CD4-positive, alpha-beta memory T cell (primary cell): ENCODE measurements around the gene LNPEP. TPM values are rescaled to one million over a fixed set of nuclear protein-coding genes. Genes with fewer than 3 reads are reported as not detected.

Source experiments
- CTCF ChIA-PET: fragments of 350-600 bp; sonication (Branson Sonifier 250); formaldehyde crosslinking; loops from one replicate; lab custom pipeline; 2021; ENCODE audit warnings: inconsistent platforms; ENCODE audit not compliant: partially characterized antibody; lab: Charles Lee
- POLR2A ChIA-PET: fragments of 350-600 bp; sonication (Branson Sonifier 250); formaldehyde crosslinking; loops from one replicate; lab custom pipeline; 2021; ENCODE audit not compliant: partially characterized antibody; lab: Charles Lee
- DNase-seq, 5 donors: peaks; one replicate each; pipeline versions ENCODE4 v3.0.0 to v3.0.0-alpha.2; 2020 to 2022; ENCODE audit warnings: mixed read lengths in 1 of 5
- H3K27ac ChIP-seq: one replicate; pipeline ENCODE4 v1.7.0; 2013; ENCODE audit warnings: low read depth, low read length
- H3K27me3 ChIP-seq: 2 replicates; pipeline ENCODE4 v1.7.0; 2013; ENCODE audit warnings: mild to moderate bottlenecking, low read length, moderate library complexity; ENCODE audit not compliant: insufficient read depth
- H3K36me3 ChIP-seq: 2 replicates; pipeline ENCODE4 v1.7.0; 2013; ENCODE audit warnings: mild to moderate bottlenecking, low read length, moderate library complexity; ENCODE audit not compliant: insufficient read depth
- H3K4me1 ChIP-seq: 2 replicates; pipeline ENCODE4 v1.7.0; 2013; ENCODE audit warnings: mild to moderate bottlenecking, low read length, moderate library complexity; ENCODE audit not compliant: insufficient read depth
- H3K4me3 ChIP-seq, 2 donors: one replicate each; pipeline ENCODE4 v1.7.0; 2013; ENCODE audit warnings: low read length in 2 of 2, mild to moderate bottlenecking in 1 of 2
- H3K9me3 ChIP-seq, 2 donors: one replicate each; pipeline ENCODE4 v1.7.0; 2013; ENCODE audit warnings: low read length in 2 of 2, control low read depth in 1 of 2; ENCODE audit not compliant: control insufficient read depth in 1 of 2
- H3K27ac Mint-ChIP-seq, 7 donors: one replicate each; pipeline ENCODE4 v1.8.0; 2020 to 2021; ENCODE audit warnings: mixed read lengths in 7 of 7, mild to moderate bottlenecking in 6 of 7, inconsistent platforms in 3 of 7, moderate library complexity in 3 of 7
- H3K27me3 Mint-ChIP-seq, 2 donors: one replicate each; pipeline ENCODE4 v1.8.0; 2020 to 2021; ENCODE audit warnings: mixed read lengths in 2 of 2
- H3K36me3 Mint-ChIP-seq, 2 donors: one replicate each; pipeline ENCODE4 v1.8.0; 2020 to 2021; ENCODE audit warnings: mixed read lengths in 2 of 2, inconsistent platforms in 1 of 2, mild to moderate bottlenecking in 1 of 2
- H3K4me1 Mint-ChIP-seq, 4 donors: one replicate each; pipeline ENCODE4 v1.8.0; 2020 to 2021; ENCODE audit warnings: mixed read lengths in 4 of 4, mild to moderate bottlenecking in 1 of 4
- H3K4me3 Mint-ChIP-seq, 8 donors: one replicate each; pipeline ENCODE4 v1.8.0; 2020 to 2021; ENCODE audit warnings: mixed read lengths in 8 of 8, mild to moderate bottlenecking in 7 of 8, moderate library complexity in 6 of 8, inconsistent platforms in 3 of 8
- H3K9me3 Mint-ChIP-seq, 8 donors: one replicate each; pipeline ENCODE4 v1.8.0; 2020 to 2021; ENCODE audit warnings: mixed read lengths in 8 of 8, mild to moderate bottlenecking in 5 of 8, inconsistent platforms in 3 of 8, moderate library complexity in 1 of 8
- intact Hi-C: fragments of 100-400 bp; cut with micrococcal nuclease; formaldehyde crosslinking; loops from one replicate; pipeline ENCODE4 v1.15.1; 2023
- polyA plus RNA-seq, 2 donors: library from polyadenylated mRNA; unstranded; fragments of 300-500 nt; fragmentation: Illumina TruSeq; gene quantifications; one replicate each; pipeline ENCODE4 v1.2.3, GENCODE V29; 2021
- total RNA-seq, 2 experiments: library from RNA; stranded (reverse); gene quantifications; one replicate each; pipeline ENCODE4 v1.2.3, GENCODE V29; 2021

Gene LNPEP
- total and polyA plus RNA-seq, 4 experiments from 2014 or later = 23.5 to 97.3 (median 65.5) TPM

DNA sequence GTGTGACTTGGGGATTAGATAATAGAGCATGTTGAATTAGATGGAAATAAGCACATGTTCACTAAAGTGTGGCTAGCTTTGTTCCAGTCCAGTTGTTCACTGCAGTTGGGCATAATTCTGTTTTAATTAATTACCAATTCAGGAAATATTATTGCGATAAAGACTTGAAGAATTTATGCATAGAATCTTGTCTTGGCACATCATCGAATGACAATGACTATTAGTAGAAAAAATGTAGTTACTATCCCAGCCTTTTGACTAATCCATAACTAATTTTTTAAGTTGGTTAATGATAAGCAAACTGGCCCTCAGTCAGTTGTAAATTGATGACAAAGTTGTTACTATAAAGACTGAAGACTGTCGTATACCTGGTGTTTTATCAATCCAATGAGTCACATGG, 10.5 kb downstream of the LNPEP start:
- DNase-seq = no peak
- Mint-ChIP-seq H3K27ac (peak overlapping the region in 3 of 7 donors; percentile 26 to 63 (median 49)), H3K4me1 (peaks cover 49 to 83% (median 68%) of the 10 kb centered on the region in 4 donors), H3K27me3 (no peaks in the 10 kb centered on the region), H3K36me3 (peaks cover 18 to 29% of the 10 kb centered on the region in 2 donors), H3K9me3 (no peaks in the 10 kb centered on the region), H3K4me3 (peak overlapping the region in 5 of 8 donors; percentile 2 to 55 (median 36))
- H3K27me3 ChIP-seq = no peaks in the 10 kb centered on the region
- peaks cover 64% of the 10 kb centered on the region for H3K4me1 ChIP-seq
- no peak overlapping the region for H3K4me3 ChIP-seq
- CTCF ChIA-PET = interaction anchor here (1.0 to 1.7 kb wide), 2 partner anchors 50 to 77 kb away, joined by 3 to 5 read pairs; no protein-coding TSS in a partner anchor
- no peaks in the 10 kb centered on the region for H3K9me3 ChIP-seq
- H3K36me3 ChIP-seq = no peaks in the 10 kb centered on the region
- POLR2A ChIA-PET = interaction anchor here (1.0 to 3.6 kb wide), 3 partner anchors 10 to 16 kb away, joined by 3 to 19 read pairs (median 3); partner anchors contain the start of gene LNPEP
- intact Hi-C loops = loop anchor here (1.0 kb wide), 1 partner anchor 11 kb away; no protein-coding TSS in a partner anchor
- no peak overlapping the region for H3K27ac ChIP-seq

DNA sequence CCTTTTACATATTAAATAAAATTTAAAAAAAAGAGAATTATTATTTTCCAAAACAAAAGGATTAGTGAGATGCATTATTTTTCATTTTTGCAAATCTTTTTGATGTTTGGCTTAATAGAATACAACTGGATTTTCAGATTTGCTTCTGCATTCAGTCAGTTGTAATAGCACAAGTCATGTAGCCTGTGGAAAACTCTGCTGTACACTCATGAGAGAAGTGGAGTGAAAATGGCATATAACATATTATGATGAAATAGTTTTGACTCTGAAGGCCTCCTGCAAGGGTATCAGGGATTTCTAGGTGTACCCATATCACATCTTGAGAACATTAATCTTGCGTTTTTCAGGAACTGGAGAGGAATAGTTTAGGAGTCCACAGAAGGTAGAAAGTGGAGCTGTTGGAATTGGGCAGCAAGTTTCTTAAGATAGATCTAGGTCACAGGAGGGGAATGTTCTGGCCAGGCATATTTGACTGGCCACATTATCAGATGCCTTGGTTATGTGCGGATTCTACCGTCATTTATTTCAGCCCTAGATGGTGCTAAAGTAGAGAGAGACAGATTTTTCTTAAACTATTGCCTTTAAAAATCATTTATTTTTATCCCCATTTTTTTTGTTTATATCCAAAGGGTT, 16.4 kb downstream of the LNPEP start:
- intact Hi-C loops = no loop called here

DNA sequence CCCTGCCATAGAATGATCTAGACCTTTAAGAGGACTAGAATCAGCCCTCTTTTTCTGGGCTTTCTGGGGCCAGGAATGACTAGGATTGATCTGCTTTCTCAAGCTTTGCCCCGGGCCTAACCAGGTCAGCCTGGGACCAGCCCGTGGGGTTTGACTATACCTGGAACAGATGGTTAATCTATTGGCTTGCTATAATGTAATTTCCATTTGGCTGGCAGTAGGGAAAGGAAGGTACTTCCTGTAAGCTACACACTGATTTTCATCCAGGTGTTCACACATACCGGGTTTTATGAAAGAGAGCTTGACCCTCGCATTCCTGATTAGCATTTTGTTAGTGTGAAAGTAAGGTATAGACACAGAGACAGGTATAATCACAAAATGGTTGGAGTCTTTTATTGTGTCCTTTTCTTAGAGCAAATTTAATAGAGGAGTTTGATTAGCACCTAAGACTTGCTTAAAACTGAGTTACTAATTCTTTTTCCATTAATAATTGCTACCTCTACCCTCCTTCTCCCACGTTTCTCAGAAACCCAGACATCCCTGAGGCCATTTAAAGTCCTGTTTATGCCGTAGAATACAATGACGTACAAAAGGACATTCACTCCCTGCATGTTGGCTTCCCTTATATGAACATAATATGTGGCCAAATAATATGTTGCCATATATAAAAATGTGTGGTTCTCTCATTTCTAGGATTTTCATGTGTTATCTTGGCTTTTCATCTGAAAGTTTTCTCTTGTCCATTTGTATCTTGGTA, 17.3 kb downstream of the LNPEP start:
- Histone ChIP-seq H3K9me3 (no peaks in the 10 kb centered on the region), H3K27me3 (no peaks in the 10 kb centered on the region), H3K36me3 (no peaks in the 10 kb centered on the region), H3K27ac (no peak overlapping the region), H3K4me1 (peaks cover 66% of the 10 kb centered on the region), H3K4me3 (no peak overlapping the region)
- DNase-seq = no peak
- ChIA-PET POLR2A (interaction anchor here (0.9 to 1.5 kb wide), 4 partner anchors 9 to 77 kb away, joined by 3 to 5 read pairs (median 4); partner anchors contain the start of genes ERAP2 and LNPEP), CTCF (interaction anchor here (1.1 to 1.4 kb wide), 4 partner anchors 17 to 84 kb away, joined by 3 to 5 read pairs (median 3); partner anchors contain the start of gene LNPEP)
- intact Hi-C loops = no loop called here
- Mint-ChIP-seq H3K9me3 (peaks cover 0 to 1% (median 0%) of the 10 kb centered on the region in 8 donors), H3K4me3 (peak overlapping the region in 5 of 8 donors; percentile 25 to 49 (median 46)), H3K4me1 (peaks cover 62 to 89% (median 72%) of the 10 kb centered on the region in 4 donors), H3K27ac (peak overlapping the region; percentile 12 to 91 (median 78)), H3K36me3 (peaks cover 17 to 19% of the 10 kb centered on the region in 2 donors), H3K27me3 (no peaks in the 10 kb centered on the region)

More for the DNA sequence above, 16.4 kb downstream of the LNPEP start:
- peaks cover 0 to 1% (median 0%) of the 10 kb centered on the region in 8 donors for H3K9me3 Mint-ChIP-seq
- CTCF ChIA-PET = interaction anchor here (1.1 to 1.4 kb wide), 4 partner anchors 16 to 83 kb away, joined by 3 to 5 read pairs (median 3); partner anchors contain the start of gene LNPEP
- Histone ChIP-seq H3K27ac (no peak overlapping the region), H3K9me3 (no peaks in the 10 kb centered on the region), H3K4me1 (peaks cover 63% of the 10 kb centered on the region), H3K4me3 (no peak overlapping the region), H3K27me3 (no peaks in the 10 kb centered on the region), H3K36me3 (no peaks in the 10 kb centered on the region)
- POLR2A ChIA-PET = interaction anchor here (0.9 to 1.5 kb wide), 4 partner anchors 10 to 76 kb away, joined by 3 to 5 read pairs (median 4); partner anchors contain the start of genes ERAP2 and LNPEP
- peak overlapping the region; percentile 12 to 88 (median 51) for H3K27ac Mint-ChIP-seq
- DNase-seq = no peak
- H3K36me3 Mint-ChIP-seq = peaks cover 15 to 19% of the 10 kb centered on the region in 2 donors
- H3K4me3 Mint-ChIP-seq = peak overlapping the region in 3 of 8 donors; percentile 3 to 67 (median 48)
- H3K27me3 Mint-ChIP-seq = no peaks in the 10 kb centered on the region
- peaks cover 56 to 84% (median 68%) of the 10 kb centered on the region in 4 donors for H3K4me1 Mint-ChIP-seq

DNA sequence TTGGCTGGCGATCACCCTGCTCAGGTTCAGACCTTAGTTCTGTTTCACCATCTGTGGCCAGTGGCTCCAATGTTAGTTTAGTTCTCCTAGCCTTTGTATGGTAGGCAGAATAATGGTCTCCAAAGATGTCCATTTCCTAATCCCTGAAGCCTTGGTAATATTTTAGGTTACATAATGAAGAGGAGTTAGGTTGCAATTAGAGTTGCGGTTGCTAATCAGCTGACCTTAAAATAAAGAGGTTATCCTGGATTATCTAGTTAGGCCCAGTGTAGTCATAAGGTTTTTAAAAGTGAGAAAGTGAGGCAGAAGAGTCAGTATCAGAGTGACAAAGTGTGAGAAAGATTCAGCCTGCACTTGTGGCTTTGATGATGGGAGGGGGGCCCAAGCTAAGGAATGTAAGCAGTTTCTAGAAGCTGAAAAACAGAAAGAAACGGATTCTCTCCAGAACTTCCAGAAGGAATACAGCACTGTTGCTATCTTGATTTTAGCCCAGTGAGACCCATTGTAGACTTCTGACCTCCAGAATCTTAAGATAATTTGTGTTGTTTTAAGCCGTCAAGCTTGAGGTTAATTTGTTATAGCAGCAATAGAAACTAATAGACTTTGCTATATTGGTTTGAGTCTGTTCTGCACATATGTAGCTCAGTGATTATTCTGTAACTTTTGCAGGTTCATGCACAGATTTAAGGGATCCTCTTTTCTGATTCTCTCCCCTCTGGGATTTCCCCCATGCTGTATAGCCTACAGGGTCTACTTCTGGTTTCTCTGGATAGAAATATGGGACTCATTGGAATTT, 21.6 kb downstream of the LNPEP start:
- POLR2A ChIA-PET = interaction anchor here (1.1 to 6.9 kb wide), 5 partner anchors 9 to 27 kb away, joined by 3 to 110 read pairs (median 4); partner anchors contain the start of gene LNPEP
- H3K4me1 Mint-ChIP-seq = peaks cover 59 to 87% (median 75%) of the 10 kb centered on the region in 4 donors

DNA sequence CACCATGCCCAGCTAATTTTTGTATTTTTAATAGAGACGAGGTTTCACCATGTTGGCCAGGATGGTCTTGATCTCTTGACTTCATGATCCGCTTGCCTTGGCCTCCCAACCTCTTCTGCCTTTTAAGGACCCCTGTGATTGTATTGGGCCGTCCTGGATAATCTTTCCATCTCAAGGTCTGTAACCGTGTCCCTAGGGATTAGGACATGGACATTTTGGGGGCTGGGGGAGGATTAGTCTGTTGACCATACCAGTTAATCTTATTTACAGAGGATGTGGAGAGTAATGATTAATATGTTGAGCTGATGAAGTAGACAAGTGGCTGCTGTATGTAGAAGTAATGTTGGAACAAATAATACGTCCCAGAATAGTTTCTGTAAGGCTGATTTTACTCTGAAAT, 23.1 kb downstream of the LNPEP start:
- intact Hi-C loops = loop anchor here (1.0 to 2.0 kb wide), 2 partner anchors 14 to 23 kb away; partner anchors contain the start of gene LNPEP
- CTCF ChIA-PET = interaction anchor here (1.8 kb wide), 1 partner anchor 90 kb away, joined by 9 read pairs; no protein-coding TSS in a partner anchor
- H3K27me3 ChIP-seq = no peaks in the 10 kb centered on the region
- POLR2A ChIA-PET = interaction anchor here (0.9 to 6.9 kb wide), 4 partner anchors 10 to 25 kb away, joined by 3 to 110 read pairs (median 4); partner anchors contain the start of gene LNPEP
- H3K4me1 ChIP-seq = peaks cover 86% of the 10 kb centered on the region
- H3K9me3 ChIP-seq = no peaks in the 10 kb centered on the region
- H3K4me3 ChIP-seq = no peak overlapping the region
- no peaks in the 10 kb centered on the region for H3K36me3 ChIP-seq
- Mint-ChIP-seq H3K36me3 (peaks cover 10% of the 10 kb centered on the region in 2 donors), H3K4me1 (peaks cover 58 to 87% (median 74%) of the 10 kb centered on the region in 4 donors), H3K27me3 (no peaks in the 10 kb centered on the region), H3K27ac (peak overlapping the region; percentile 62 to 92 (median 92)), H3K9me3 (peaks cover 0 to 1% (median 0%) of the 10 kb centered on the region in 8 donors), H3K4me3 (peak overlapping the region in 7 of 8 donors; percentile 24 to 90 (median 76))
- DNase-seq = no peak
- no peak overlapping the region for H3K27ac ChIP-seq

More for the DNA sequence above, 21.6 kb downstream of the LNPEP start:
- Mint-ChIP-seq H3K4me3 (peak overlapping the region; percentile 24 to 90 (median 75)), H3K27me3 (no peaks in the 10 kb centered on the region), H3K9me3 (peaks cover 0 to 1% (median 0%) of the 10 kb centered on the region in 8 donors), H3K36me3 (peaks cover 10% of the 10 kb centered on the region in 2 donors), H3K27ac (peak overlapping the region; percentile 62 to 92 (median 92))
- Histone ChIP-seq H3K27ac (peak overlapping the region; percentile 39), H3K36me3 (no peaks in the 10 kb centered on the region), H3K4me1 (peaks cover 86% of the 10 kb centered on the region), H3K9me3 (no peaks in the 10 kb centered on the region), H3K4me3 (no peak overlapping the region), H3K27me3 (no peaks in the 10 kb centered on the region)
- CTCF ChIA-PET = interaction anchor here (0.9 to 1.6 kb wide), 6 partner anchors 17 to 89 kb away, joined by 3 to 7 read pairs (median 4); partner anchors contain the start of gene LNPEP
- intact Hi-C loops = loop anchor here (1.0 to 2.0 kb wide), 2 partner anchors 15 to 21 kb away; partner anchors contain the start of gene LNPEP
- DNase-seq = no peak

DNA sequence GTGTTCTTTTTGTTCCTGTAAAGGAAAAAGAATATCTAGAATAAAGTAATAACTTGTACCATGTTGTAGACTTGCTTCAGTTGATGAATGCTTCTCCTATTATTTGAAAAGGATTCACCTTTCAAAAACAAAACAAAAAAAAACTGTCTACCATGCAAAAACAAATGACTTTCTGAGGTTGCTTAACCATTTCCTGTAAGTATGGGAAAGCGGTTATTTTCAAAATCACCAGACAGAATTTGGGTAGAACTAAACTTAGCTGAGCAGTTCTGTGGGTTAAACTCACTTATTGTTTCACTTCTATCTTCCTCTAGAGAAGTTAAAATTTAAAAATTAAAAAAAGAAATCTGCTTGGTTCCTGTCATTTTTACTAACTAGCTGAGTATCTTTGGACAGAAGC, 25.2 kb downstream of the LNPEP start:
- H3K9me3 ChIP-seq = no peaks in the 10 kb centered on the region
- no peaks in the 10 kb centered on the region for H3K27me3 Mint-ChIP-seq
- intact Hi-C loops = loop anchor here (1.0 kb wide), 1 partner anchor 26 kb away; no protein-coding TSS in a partner anchor
- ChIA-PET CTCF (interaction anchor here (1.1 to 2.6 kb wide), 3 partner anchors 18 to 92 kb away, joined by 3 to 12 read pairs (median 6); no protein-coding TSS in a partner anchor), POLR2A (interaction anchor here (0.7 to 6.9 kb wide), 9 partner anchors 13 to 153 kb away, joined by 3 to 110 read pairs (median 6); partner anchors contain the start of genes ERAP1, ERAP2 and LNPEP)
- H3K36me3 ChIP-seq = no peaks in the 10 kb centered on the region
- no peak overlapping the region for H3K4me3 ChIP-seq
- peak overlapping the region; percentile 10 for H3K27ac ChIP-seq
- no peaks in the 10 kb centered on the region for H3K27me3 ChIP-seq
- peaks cover 10 to 12% of the 10 kb centered on the region in 2 donors for H3K36me3 Mint-ChIP-seq
- H3K4me1 ChIP-seq = peaks cover 88% of the 10 kb centered on the region
- peaks cover 0 to 1% (median 0%) of the 10 kb centered on the region in 8 donors for H3K9me3 Mint-ChIP-seq
- H3K4me1 Mint-ChIP-seq = peaks cover 60 to 94% (median 76%) of the 10 kb centered on the region in 4 donors
- peak in 4 of 5 donors; percentile 66 to 79 (median 68) for DNase-seq
- peak overlapping the region; percentile 54 to 92 (median 81) for H3K27ac Mint-ChIP-seq
- H3K4me3 Mint-ChIP-seq = peak overlapping the region; percentile 14 to 89 (median 65)
